Amniotic epithelial cell (primary cell): Measurements from ENCODE around the gene RAB3IP.

Experiments
- DNase-seq: peaks from one replicate; pipeline ENCODE4 v3.0.0-alpha.2; 2010; ENCODE audit warnings: low read depth

RAB3IP gene

GRCh38 chr12:69738351-69739286 is at the start of gene RAB3IP:
RAB3IP (plus strand) TSS chr12:69738860; CDS start chr12:69755409, 16,549 bp downstream.
- DNase-seq, result peak; percentile 71

- peak; percentile 13 for DNase-seq
Observed at GRCh38 chr12:69689638-69690037, 49.0 kb upstream of the RAB3IP start.

GRCh38 chr12:69694123-69694522 is 44.5 kb upstream of the RAB3IP start:
- no peak for DNase-seq

GRCh38 chr12:69698054-69698453 is 40.6 kb upstream of the RAB3IP start:
- DNase-seq, result peak; percentile 12

GRCh38 chr12:69698769-69699540 is 39.7 kb upstream of the RAB3IP start, which contains the start of gene BEST3:
BEST3 (minus strand) TSS chr12:69699303; CDS start chr12:69697798, 1,505 bp downstream.
- DNase-seq, result no peak

- DNase-seq, result no peak
Observed at GRCh38 chr12:69701826-69702225, 36.8 kb upstream of the RAB3IP start.

GRCh38 chr12:69703146-69703642 is 35.5 kb upstream of the RAB3IP start:
- no peak for DNase-seq

- DNase-seq, result no peak
Observed at GRCh38 chr12:69704357-69704756, 34.3 kb upstream of the RAB3IP start.

- DNase-seq, result no peak
Observed at GRCh38 chr12:69708649-69709048, 30.0 kb upstream of the RAB3IP start.

- no peak for DNase-seq
Observed at GRCh38 chr12:69712826-69713225, 25.8 kb upstream of the RAB3IP start.

GRCh38 chr12:69714542-69714941 is 24.1 kb upstream of the RAB3IP start:
- DNase-seq, result no peak

- DNase-seq, result peak; percentile 12
Observed at GRCh38 chr12:69719336-69720316, 19.0 kb upstream of the RAB3IP start.

GRCh38 chr12:69720750-69721149 is 17.9 kb upstream of the RAB3IP start:
- DNase-seq, result no peak

- no peak for DNase-seq
Observed at GRCh38 chr12:69726922-69727321, 11.7 kb upstream of the RAB3IP start.

GRCh38 chr12:69732088-69732487 is 6.6 kb upstream of the RAB3IP start:
- peak; percentile 41 for DNase-seq

- DNase-seq, result no peak
Observed at GRCh38 chr12:69733638-69734037, 5.0 kb upstream of the RAB3IP start.

- peak; percentile 67 for DNase-seq
Observed at GRCh38 chr12:69739287-69740191, 879 bp downstream of the RAB3IP start.

- DNase-seq, result no peak
Observed at GRCh38 chr12:69744109-69744508, 5.4 kb downstream of the RAB3IP start.

GRCh38 chr12:69751476-69751875 is 12.8 kb downstream of the RAB3IP start:
- DNase-seq, result no peak

- no peak for DNase-seq
Observed at GRCh38 chr12:69755302-69755701, 16.6 kb downstream of the RAB3IP start.
